T-helper 17 cell (primary cell): ENCODE data around the gene ERCC6L2. TPM values are rescaled to one million over a fixed set of nuclear protein-coding genes. Genes with fewer than 3 reads are reported as not detected.
A peak's percentile ranks its signal among the peaks of the same experiment; 100 is the strongest.

Experiments
- ATAC-seq: fragments of 150-1000 bp; cut with Tn5 transposase; 2 replicates; pipeline ENCODE4 v1.10.0; 2021; ENCODE audit warnings: mild to moderate bottlenecking, moderate library complexity
- DNase-seq, 3 donors: peaks; one replicate each; pipeline versions ENCODE4 v3.0.0 to v3.0.0-alpha.2; 2020 to 2021
- H3K9me3 ChIP-seq: one replicate; pipeline ENCODE4 v1.7.0; 2013; ENCODE audit warnings: low read length, mild to moderate bottlenecking; ENCODE audit not compliant: control insufficient read depth, poor library complexity, severe bottlenecking
- H3K27ac Mint-ChIP-seq: one replicate; pipeline ENCODE4 v1.8.0; 2022; ENCODE audit warnings: mild to moderate bottlenecking, moderate library complexity, mixed read lengths
- H3K27me3 Mint-ChIP-seq: one replicate; pipeline ENCODE4 v1.8.0; 2022; ENCODE audit warnings: mixed read lengths
- H3K36me3 Mint-ChIP-seq: one replicate; pipeline ENCODE4 v1.8.0; 2022; ENCODE audit warnings: low read depth, mixed read lengths
- H3K4me1 Mint-ChIP-seq: one replicate; pipeline ENCODE4 v1.8.0; 2022; ENCODE audit warnings: mild to moderate bottlenecking, mixed read lengths
- H3K4me3 Mint-ChIP-seq: one replicate; pipeline ENCODE4 v1.8.0; 2022; ENCODE audit warnings: mild to moderate bottlenecking, moderate library complexity, mixed read lengths
- total RNA-seq, 4 donors: library from RNA in 2 of 4; stranded (reverse) in 2 of 4; gene quantifications; one replicate each; pipeline ENCODE4 v1.2.3 and lab custom pipeline; 2022 to 2026

ERCC6L2 gene, protein sequence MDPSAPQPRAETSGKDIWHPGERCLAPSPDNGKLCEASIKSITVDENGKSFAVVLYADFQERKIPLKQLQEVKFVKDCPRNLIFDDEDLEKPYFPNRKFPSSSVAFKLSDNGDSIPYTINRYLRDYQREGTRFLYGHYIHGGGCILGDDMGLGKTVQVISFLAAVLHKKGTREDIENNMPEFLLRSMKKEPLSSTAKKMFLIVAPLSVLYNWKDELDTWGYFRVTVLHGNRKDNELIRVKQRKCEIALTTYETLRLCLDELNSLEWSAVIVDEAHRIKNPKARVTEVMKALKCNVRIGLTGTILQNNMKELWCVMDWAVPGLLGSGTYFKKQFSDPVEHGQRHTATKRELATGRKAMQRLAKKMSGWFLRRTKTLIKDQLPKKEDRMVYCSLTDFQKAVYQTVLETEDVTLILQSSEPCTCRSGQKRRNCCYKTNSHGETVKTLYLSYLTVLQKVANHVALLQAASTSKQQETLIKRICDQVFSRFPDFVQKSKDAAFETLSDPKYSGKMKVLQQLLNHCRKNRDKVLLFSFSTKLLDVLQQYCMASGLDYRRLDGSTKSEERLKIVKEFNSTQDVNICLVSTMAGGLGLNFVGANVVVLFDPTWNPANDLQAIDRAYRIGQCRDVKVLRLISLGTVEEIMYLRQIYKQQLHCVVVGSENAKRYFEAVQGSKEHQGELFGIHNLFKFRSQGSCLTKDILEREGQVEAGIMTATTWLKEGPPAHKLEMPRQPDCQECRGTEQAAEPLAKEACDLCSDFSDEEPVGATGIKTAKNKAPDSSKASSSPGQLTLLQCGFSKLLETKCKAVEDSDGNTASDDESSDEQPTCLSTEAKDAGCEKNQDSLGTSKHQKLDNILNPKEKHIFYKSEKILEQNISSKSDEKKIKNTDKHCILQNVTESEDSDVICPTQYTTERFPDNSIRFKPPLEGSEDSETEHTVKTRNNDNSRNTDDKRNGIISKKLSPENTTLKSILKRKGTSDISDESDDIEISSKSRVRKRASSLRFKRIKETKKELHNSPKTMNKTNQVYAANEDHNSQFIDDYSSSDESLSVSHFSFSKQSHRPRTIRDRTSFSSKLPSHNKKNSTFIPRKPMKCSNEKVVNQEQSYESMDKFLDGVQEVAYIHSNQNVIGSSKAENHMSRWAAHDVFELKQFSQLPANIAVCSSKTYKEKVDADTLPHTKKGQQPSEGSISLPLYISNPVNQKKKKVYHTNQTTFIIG (N-terminal part only)
- total RNA-seq (10 to 100 TPM; 38.8 to 39.4 TPM), total RNA-seq (lab: John Stamatoyannopoulos, UW) (80.7 to 114 reads per million in 2 donors)

DNA sequence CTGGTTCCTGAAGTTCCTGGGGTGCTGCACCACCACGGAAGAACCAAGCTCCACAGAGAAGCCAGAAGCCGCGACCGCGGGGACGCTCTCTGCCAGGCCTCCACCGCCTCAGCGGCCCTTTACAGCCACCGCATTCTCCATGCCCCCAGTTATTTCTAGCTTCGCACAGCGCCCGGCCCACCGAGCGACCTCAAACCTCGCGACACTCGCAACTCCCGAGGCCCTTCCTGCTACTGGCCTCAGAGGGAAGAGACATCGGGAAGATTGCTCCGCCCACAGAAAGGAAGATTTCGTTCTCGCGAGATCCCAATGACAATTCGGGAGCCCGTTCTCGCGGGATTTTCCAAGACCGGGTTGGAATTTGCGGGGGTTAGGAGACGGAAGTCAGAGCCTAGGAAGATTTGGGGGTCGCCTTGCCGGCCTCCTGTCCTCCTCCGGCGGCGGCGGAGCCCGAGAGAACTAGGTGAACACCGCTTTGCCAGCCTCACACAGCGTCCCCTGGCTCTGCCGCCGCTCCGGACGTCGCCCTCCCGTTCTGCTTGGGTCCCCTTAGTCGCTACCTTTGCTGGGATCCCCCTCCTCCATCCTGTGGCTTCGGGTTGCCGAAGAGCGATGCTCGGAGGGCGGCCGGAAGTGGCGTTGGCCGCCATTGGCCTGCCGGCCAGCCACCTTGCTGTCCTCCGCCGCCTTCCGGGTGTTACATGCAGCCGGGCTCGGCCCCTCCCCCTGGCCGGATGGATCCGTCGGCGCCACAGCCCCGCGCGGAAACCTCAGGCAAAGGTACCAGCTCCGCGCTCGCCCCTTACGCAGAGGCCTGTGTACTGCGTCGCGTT, at the start of gene ERCC6L2:
ERCC6L2 (plus strand) TSS at position 387 of the 833 bp plus-strand sequence; CDS start at position 735, 348 bp downstream.
- no peak within 1 kb of the TSS for H3K27ac Mint-ChIP-seq
- H3K27me3 Mint-ChIP-seq, result no peaks in the 10 kb centered on the region
- ATAC-seq, result peak; percentile 87
- DNase-seq, result peak; percentile 84 to 88 (median 87)
- H3K36me3 Mint-ChIP-seq, result peaks cover 4% of the 10 kb centered on the region
- H3K4me1 Mint-ChIP-seq, result peaks cover 21% of the 10 kb centered on the region
- H3K9me3 ChIP-seq, result no peaks in the 10 kb centered on the region
- H3K4me3 Mint-ChIP-seq, result no peak within 1 kb of the TSS

GRCh38 chr9:95826183-95826838, 49.2 kb upstream of the ERCC6L2 start:
- H3K9me3 ChIP-seq, result no peaks in the 10 kb centered on the region
- Mint-ChIP-seq H3K27me3 (no peaks in the 10 kb centered on the region), H3K27ac (no peak overlapping the region), H3K4me1 (peaks cover 16% of the 10 kb centered on the region), H3K4me3 (no peak overlapping the region), H3K36me3 (peaks cover 6% of the 10 kb centered on the region)
- DNase-seq (no peak), ATAC-seq (no peak)

- Mint-ChIP-seq H3K4me3 (no peak overlapping the region), H3K4me1 (peaks cover 16% of the 10 kb centered on the region), H3K27ac (no peak overlapping the region), H3K36me3 (peaks cover 10% of the 10 kb centered on the region), H3K27me3 (peaks cover 5% of the 10 kb centered on the region)
- H3K9me3 ChIP-seq, result no peaks in the 10 kb centered on the region
- no peak for DNase-seq
- ATAC-seq, result no peak
These were observed 44.7 kb upstream of the ERCC6L2 start for GRCh38 chr9:95830768-95831167.

DNA sequence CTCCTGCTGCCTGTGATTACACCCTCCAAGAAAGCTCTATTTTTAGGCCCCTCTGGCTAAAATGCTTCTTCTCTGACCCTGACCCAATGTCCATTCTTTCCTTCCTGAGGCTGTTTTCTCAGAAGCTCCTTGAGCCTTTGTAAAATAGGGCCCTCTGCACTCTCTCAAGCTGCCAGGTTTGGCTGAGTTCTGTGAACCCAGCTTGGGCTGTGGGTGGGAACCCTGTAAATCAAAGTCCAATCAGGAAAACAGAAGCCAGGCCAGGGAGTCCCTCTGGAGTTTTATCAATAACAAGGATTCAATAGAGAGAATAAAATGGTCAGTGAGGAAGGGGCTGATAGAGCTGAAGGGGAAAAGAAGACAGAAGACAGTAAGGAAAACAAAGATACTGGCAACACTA, 43.7 kb upstream of the ERCC6L2 start:
- ATAC-seq (no peak), DNase-seq (no peak)

DNA sequence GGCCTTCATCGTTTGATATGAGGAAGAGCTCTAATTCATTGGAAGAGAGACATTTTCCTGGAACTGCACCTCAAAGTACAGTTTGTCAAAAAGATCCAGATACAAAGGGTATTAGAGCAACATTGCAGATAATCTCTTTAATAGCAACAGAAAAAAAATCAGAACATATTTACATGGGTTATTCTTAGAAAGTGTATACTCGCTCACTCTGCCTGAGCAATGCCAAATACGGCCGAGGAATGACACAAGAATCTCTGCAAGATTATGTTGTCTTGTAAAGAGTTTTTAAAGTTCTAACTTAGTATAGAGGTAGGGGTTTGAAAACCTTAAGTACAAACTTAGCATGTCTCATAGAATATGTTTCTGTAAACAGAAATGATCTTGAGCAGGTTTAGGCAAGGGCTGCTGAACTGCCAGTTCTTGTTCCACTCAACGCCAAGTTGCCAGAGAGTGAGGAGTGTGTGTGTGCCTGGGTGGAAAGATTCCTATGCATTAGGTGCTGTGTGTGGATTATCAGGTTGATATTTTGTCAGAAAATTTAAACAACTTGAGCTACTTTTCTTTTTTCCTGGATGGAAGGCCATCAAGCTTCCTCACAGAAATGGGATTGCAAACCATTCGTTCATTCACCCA, 41.8 kb upstream of the ERCC6L2 start:
- H3K36me3 Mint-ChIP-seq, result peaks cover 10% of the 10 kb centered on the region
- ATAC-seq, result no peak
- peaks cover 6% of the 10 kb centered on the region for H3K4me1 Mint-ChIP-seq
- H3K27ac Mint-ChIP-seq, result no peak overlapping the region
- H3K9me3 ChIP-seq, result no peaks in the 10 kb centered on the region
- H3K4me3 Mint-ChIP-seq, result no peak overlapping the region
- no peak for DNase-seq
- H3K27me3 Mint-ChIP-seq, result peaks cover 5% of the 10 kb centered on the region

More for the DNA sequence above, 43.7 kb upstream of the ERCC6L2 start:
- H3K4me3 Mint-ChIP-seq, result no peak overlapping the region
- H3K4me1 Mint-ChIP-seq, result peaks cover 15% of the 10 kb centered on the region
- H3K9me3 ChIP-seq, result no peaks in the 10 kb centered on the region
- no peak overlapping the region for H3K27ac Mint-ChIP-seq
- peaks cover 10% of the 10 kb centered on the region for H3K36me3 Mint-ChIP-seq
- peaks cover 5% of the 10 kb centered on the region for H3K27me3 Mint-ChIP-seq

GRCh38 chr9:95834281-95834907, 41.1 kb upstream of the ERCC6L2 start:
- no peaks in the 10 kb centered on the region for H3K9me3 ChIP-seq
- Mint-ChIP-seq H3K36me3 (peaks cover 10% of the 10 kb centered on the region), H3K27ac (no peak overlapping the region), H3K27me3 (peaks cover 5% of the 10 kb centered on the region), H3K4me1 (peaks cover 6% of the 10 kb centered on the region), H3K4me3 (no peak overlapping the region)
- ATAC-seq (no peak), DNase-seq (no peak)

DNA sequence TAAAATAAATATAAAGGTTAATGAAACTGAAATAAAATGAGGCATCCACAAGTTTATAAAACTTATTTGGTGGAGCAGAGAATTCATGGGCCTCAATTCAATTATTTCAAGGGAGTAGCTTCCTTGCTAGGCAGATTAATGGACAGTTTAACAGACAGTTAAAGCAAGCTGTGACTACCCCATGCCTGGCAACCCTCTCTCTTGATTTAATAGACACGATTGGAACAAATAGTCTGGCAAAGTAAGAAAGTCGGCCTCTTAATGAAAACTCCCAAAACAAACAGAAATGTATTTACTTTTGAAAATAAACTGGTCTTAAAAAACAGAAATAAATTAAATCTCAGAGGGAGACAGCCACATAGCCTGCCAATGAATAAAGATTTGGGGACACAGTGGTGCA, 40.1 kb upstream of the ERCC6L2 start:
- Mint-ChIP-seq H3K27ac (no peak overlapping the region), H3K36me3 (peaks cover 4% of the 10 kb centered on the region), H3K4me3 (no peak overlapping the region), H3K4me1 (peaks cover 3% of the 10 kb centered on the region), H3K27me3 (peaks cover 5% of the 10 kb centered on the region)
- H3K9me3 ChIP-seq, result no peaks in the 10 kb centered on the region
- DNase-seq (no peak), ATAC-seq (no peak)

DNA sequence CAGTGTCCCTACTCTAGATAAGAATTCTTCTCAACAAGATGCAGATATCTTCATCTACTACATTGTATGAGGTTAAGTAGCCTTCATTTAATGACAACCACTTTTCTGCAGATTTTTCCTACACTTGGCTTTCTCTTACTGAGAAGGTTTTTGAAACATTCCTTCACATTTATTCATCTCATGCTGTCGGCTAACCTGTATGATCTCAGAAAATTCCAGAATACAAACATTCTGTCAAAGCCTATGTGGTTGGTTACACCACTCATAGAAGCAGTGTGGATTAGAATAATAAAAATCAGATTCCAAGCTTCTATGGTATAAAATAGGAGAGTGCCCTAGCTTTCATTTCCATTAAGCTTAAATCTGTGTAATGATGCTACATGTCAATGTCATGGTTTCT, 39.4 kb upstream of the ERCC6L2 start:
- Mint-ChIP-seq H3K27ac (no peak overlapping the region), H3K27me3 (peaks cover 5% of the 10 kb centered on the region), H3K4me3 (no peak overlapping the region), H3K36me3 (peaks cover 4% of the 10 kb centered on the region), H3K4me1 (peaks cover 7% of the 10 kb centered on the region)
- no peak for DNase-seq
- ATAC-seq, result no peak
- no peaks in the 10 kb centered on the region for H3K9me3 ChIP-seq

DNA sequence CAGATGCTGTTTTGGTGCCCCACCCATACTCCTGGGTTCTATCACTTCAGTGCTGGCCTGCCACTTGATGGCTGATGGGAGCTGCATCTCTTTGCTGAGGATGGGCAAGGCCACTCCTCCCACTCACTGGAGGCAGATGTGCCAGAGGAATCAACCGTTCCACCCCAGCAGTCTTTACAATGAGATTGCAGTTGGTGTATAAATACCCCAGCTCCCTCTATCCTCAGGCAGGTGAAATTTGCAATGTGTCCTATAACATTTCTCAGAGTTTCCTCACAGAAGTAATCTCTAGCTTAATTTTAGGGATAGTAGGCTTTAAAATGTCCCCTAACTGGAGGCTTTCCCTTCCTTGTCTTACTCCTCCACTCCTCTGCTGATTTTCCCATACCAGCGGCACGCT, 36.5 kb upstream of the ERCC6L2 start:
- no peak for ATAC-seq

GRCh38 chr9:95840074-95840473, 35.4 kb upstream of the ERCC6L2 start:
- no peak overlapping the region for H3K27ac Mint-ChIP-seq
- no peak overlapping the region for H3K4me3 Mint-ChIP-seq
- H3K9me3 ChIP-seq, result no peaks in the 10 kb centered on the region
- DNase-seq, result no peak
- H3K36me3 Mint-ChIP-seq, result no peaks in the 10 kb centered on the region
- ATAC-seq, result no peak
- peaks cover 3% of the 10 kb centered on the region for H3K4me1 Mint-ChIP-seq
- H3K27me3 Mint-ChIP-seq, result no peaks in the 10 kb centered on the region

More for the DNA sequence above, 36.5 kb upstream of the ERCC6L2 start:
- H3K9me3 ChIP-seq, result no peaks in the 10 kb centered on the region
- Mint-ChIP-seq H3K4me1 (peaks cover 7% of the 10 kb centered on the region), H3K4me3 (no peak overlapping the region), H3K27ac (no peak overlapping the region), H3K27me3 (no peaks in the 10 kb centered on the region), H3K36me3 (no peaks in the 10 kb centered on the region)
- DNase-seq, result no peak

DNA sequence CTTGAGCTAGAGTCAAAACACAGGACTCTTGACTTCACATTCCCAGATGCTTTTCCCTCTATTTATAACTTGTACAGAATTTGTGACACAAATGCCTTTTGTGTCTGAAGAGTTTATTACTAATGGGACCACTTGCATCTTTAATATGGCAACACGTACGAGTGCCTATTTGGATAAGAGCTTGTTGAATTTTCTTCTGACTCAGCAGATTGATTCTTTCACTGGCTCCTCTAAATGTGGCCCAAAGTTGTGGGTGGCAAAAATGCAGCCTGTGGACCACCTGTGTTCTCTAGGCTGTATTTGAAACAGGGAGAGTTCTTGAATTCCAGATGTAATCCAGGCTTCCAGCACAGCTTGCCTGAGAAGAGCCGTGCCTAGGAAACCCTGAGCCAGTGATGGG, 34.1 kb upstream of the ERCC6L2 start:
- Mint-ChIP-seq H3K36me3 (no peaks in the 10 kb centered on the region), H3K27ac (no peak overlapping the region), H3K27me3 (no peaks in the 10 kb centered on the region), H3K4me3 (no peak overlapping the region), H3K4me1 (peaks cover 3% of the 10 kb centered on the region)
- no peaks in the 10 kb centered on the region for H3K9me3 ChIP-seq
- no peak for ATAC-seq
- no peak for DNase-seq
